Fibroblast of lung (primary cell): Measurements from ENCODE around the gene GALNT18. TPM values are rescaled to one million over a fixed set of nuclear protein-coding genes. Genes with fewer than 3 reads are reported as not detected.

Experiments
- DNase-seq, 2 donors: peaks; one replicate each; pipeline versions ENCODE4 v3.0.0 to v3.0.0-alpha.2; 2010; ENCODE audit warnings: low read depth in 2 of 2
- H2AFZ ChIP-seq: 2 replicates; pipeline ENCODE4 v1.5.1; 2012; ENCODE audit warnings: low read length, control low read depth, inconsistent platforms
- H3K27ac ChIP-seq: 2 replicates; pipeline ENCODE4 v1.5.1; 2011; ENCODE audit warnings: low read length, control low read depth; ENCODE audit not compliant: insufficient read depth
- H3K27me3 ChIP-seq: 2 replicates; pipeline ENCODE4 v1.5.1; 2011; ENCODE audit warnings: mild to moderate bottlenecking, low read length; ENCODE audit not compliant: control insufficient read depth, insufficient read depth
- H3K36me3 ChIP-seq: 2 replicates; pipeline ENCODE4 v1.5.1; 2011; ENCODE audit warnings: low read length; ENCODE audit not compliant: control insufficient read depth, insufficient read depth
- H3K4me1 ChIP-seq: 2 replicates; pipeline ENCODE4 v1.5.1; 2011; ENCODE audit warnings: low read length; ENCODE audit not compliant: control insufficient read depth, insufficient read depth; ENCODE audit errors: extremely low read depth
- H3K4me2 ChIP-seq: 2 replicates; pipeline ENCODE4 v1.5.1; 2011; ENCODE audit warnings: low read length, control low read depth; ENCODE audit not compliant: insufficient read depth; ENCODE audit errors: extremely low read depth
- H3K4me3 ChIP-seq, 4 experiments: fragments of 200-600 bp in 1 of 4; sonication (generic) in 1 of 4; replicated peaks in 1 of 4; 2 replicates each; pipeline ENCODE4 v1.5.1; 2011 to 2016; ENCODE audit warnings: low read length in 4 of 4, low read depth in 3 of 4, mild to moderate bottlenecking in 3 of 4, control low read depth in 2 of 4, inconsistent platforms in 1 of 4, mixed read lengths in 1 of 4; ENCODE audit not compliant: insufficient read depth in 1 of 4; ENCODE audit errors: control extremely low read depth in 1 of 4
- H3K79me2 ChIP-seq: 2 replicates; pipeline ENCODE4 v1.5.1; 2012; ENCODE audit warnings: mild to moderate bottlenecking, low read length, inconsistent platforms; ENCODE audit not compliant: control insufficient read depth, insufficient read depth
- H3K9ac ChIP-seq: 2 replicates; pipeline ENCODE4 v1.5.1; 2011; ENCODE audit warnings: mild to moderate bottlenecking, low read length, control low read depth; ENCODE audit not compliant: insufficient read depth
- H3K9me3 ChIP-seq: 2 replicates; pipeline ENCODE4 v1.5.1; 2012; ENCODE audit warnings: low read depth, low read length; ENCODE audit not compliant: control insufficient read depth, insufficient read depth
- H4K20me1 ChIP-seq: 2 replicates; pipeline ENCODE4 v1.5.1; 2011; ENCODE audit warnings: low read length; ENCODE audit not compliant: control insufficient read depth, insufficient read depth; ENCODE audit errors: extremely low read depth
- EZH2 ChIP-seq: IDR thresholded peaks from 2 replicates; pipeline ENCODE4 v1.5.1; 2012; ENCODE audit warnings: low read length, control low read depth, mild to moderate bottlenecking; ENCODE audit errors: missing control alignments
- polyA plus RNA-seq, 2 donors: library from polyadenylated mRNA; depleted of rRNA in 1 of 2; stranded (reverse) in 1 of 2; unstranded in 1 of 2; fragments of >200 nt; gene quantifications; 2 replicates each; pipeline ENCODE4 v1.2.1, GENCODE V29; 2011 to 2012; ENCODE audit warnings: missing spikeins in 1 of 2
- total RNA-seq: library from RNA; depleted of rRNA; stranded (reverse); fragments of >200 nt; gene quantifications from 2 replicates; pipeline ENCODE4 v1.2.1, GENCODE V29; 2014
- TF ChIP-seq, protein P1 (sequence below), 2 donors: IDR thresholded peaks in 1 of 2; conservative IDR thresholded peaks in 1 of 2; 1 replicate in 1 of 2; 2 replicates in 1 of 2; pipeline ENCODE4 v1.5.1; 2011 to 2012; ENCODE audit warnings: low read length in 2 of 2, control low read depth in 1 of 2, inconsistent platforms in 1 of 2, low read depth in 1 of 2, mild to moderate bottlenecking in 1 of 2

Gene GALNT18
- total and polyA plus RNA-seq, 2 donors (not counting 1 experiment from before 2014, with no cell fraction given): 0.50 to 19.3 TPM

DNA sequence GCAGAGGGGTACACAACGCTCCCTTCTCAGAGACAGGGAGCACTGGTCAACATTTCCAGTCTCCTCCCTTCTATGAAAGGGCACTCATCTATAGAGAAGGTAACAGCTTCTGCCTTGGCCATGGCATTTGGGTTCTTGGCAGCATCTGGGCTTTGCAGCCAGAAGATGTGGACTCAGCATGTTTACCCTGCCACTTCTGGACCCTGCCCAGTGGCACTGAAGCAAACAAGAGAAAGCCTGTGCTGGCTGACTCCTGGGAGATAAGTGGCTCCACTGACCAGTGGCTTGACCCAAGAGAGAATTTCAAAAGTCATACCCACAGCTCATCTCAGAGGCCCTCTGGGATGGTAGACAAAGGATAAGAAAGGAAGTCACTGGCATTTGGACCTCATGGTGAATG is 276.7 kb downstream of the GALNT18 start:
- no peak overlapping the region for H3K27ac ChIP-seq
- H3K27me3 ChIP-seq: peaks cover 2% of the 10 kb centered on the region
- no peak overlapping the region for H3K9ac ChIP-seq
- no peak for DNase-seq
- H3K36me3 ChIP-seq: no peaks in the 10 kb centered on the region
- no peaks in the 10 kb centered on the region for H3K79me2 ChIP-seq
- H3K4me1 ChIP-seq: peaks cover 4% of the 10 kb centered on the region
- no peaks in the 10 kb centered on the region for H4K20me1 ChIP-seq
- no peak overlapping the region for H3K4me2 ChIP-seq
- H2AFZ ChIP-seq: no peak overlapping the region
- no peaks in the 10 kb centered on the region for H3K9me3 ChIP-seq
- no peak overlapping the region for H3K4me3 ChIP-seq
- TF ChIP-seq, protein P1, sequence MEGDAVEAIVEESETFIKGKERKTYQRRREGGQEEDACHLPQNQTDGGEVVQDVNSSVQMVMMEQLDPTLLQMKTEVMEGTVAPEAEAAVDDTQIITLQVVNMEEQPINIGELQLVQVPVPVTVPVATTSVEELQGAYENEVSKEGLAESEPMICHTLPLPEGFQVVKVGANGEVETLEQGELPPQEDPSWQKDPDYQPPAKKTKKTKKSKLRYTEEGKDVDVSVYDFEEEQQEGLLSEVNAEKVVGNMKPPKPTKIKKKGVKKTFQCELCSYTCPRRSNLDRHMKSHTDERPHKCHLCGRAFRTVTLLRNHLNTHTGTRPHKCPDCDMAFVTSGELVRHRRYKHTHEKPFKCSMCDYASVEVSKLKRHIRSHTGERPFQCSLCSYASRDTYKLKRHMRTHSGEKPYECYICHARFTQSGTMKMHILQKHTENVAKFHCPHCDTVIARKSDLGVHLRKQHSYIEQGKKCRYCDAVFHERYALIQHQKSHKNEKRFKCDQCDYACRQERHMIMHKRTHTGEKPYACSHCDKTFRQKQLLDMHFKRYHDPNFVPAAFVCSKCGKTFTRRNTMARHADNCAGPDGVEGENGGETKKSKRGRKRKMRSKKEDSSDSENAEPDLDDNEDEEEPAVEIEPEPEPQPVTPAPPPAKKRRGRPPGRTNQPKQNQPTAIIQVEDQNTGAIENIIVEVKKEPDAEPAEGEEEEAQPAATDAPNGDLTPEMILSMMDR (conservative IDR thresholded peaks at IDR 0.05 in 1 of 2, IDR thresholded peaks at IDR 0.05 in 1 of 2; ENCODE audit: low read depth in 1 of 2, low read length in 2 of 2): no peak
- no peak for TF ChIP-seq EZH2

DNA sequence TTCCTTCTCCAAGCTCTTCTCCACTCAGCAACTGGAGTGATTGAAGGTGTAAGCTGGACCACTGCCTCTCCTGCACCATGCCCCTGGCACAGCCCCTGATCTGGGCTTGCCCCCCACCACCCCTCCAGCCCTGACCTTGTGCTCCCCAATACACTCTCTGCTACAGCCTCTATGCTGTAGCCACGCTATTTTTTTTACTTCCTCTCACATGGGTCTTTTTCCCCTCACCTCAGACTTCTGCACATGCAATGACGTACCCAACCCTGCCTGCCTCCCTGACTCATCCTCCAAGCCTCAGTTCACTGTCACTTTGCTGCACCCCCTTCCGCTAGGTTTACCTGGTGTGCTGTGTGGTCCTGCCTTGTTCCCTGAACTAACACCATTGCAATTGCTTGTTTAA is 277.8 kb downstream of the GALNT18 start:
- no peak overlapping the region for H2AFZ ChIP-seq
- no peaks in the 10 kb centered on the region for H3K79me2 ChIP-seq
- H3K4me1 ChIP-seq: no peaks in the 10 kb centered on the region
- H4K20me1 ChIP-seq: no peaks in the 10 kb centered on the region
- TF ChIP-seq, protein P1 (conservative IDR thresholded peaks at IDR 0.05 in 1 of 2, IDR thresholded peaks at IDR 0.05 in 1 of 2; ENCODE audit: low read depth in 1 of 2, low read length in 2 of 2): no peak
- no peak for TF ChIP-seq EZH2
- no peak overlapping the region for H3K9ac ChIP-seq
- H3K27ac ChIP-seq: no peak overlapping the region
- no peak for DNase-seq
- H3K36me3 ChIP-seq: no peaks in the 10 kb centered on the region
- no peaks in the 10 kb centered on the region for H3K9me3 ChIP-seq
- H3K4me3 ChIP-seq: no peak overlapping the region
- peaks cover 2% of the 10 kb centered on the region for H3K27me3 ChIP-seq
- H3K4me2 ChIP-seq: no peak overlapping the region

GRCh38 chr11:11338304-11338703 is 283.5 kb downstream of the GALNT18 start:
- Histone ChIP-seq H3K79me2 (no peaks in the 10 kb centered on the region), H3K4me1 (no peaks in the 10 kb centered on the region), H3K27ac (no peak overlapping the region), H3K4me3 (no peak overlapping the region), H3K36me3 (no peaks in the 10 kb centered on the region), H4K20me1 (no peaks in the 10 kb centered on the region), H2AFZ (no peak overlapping the region), H3K27me3 (no peaks in the 10 kb centered on the region), H3K9ac (no peak overlapping the region), H3K9me3 (no peaks in the 10 kb centered on the region), H3K4me2 (no peak overlapping the region)
- no peak for TF ChIP-seq EZH2
- TF ChIP-seq, protein P1 (conservative IDR thresholded peaks at IDR 0.05 in 1 of 2, IDR thresholded peaks at IDR 0.05 in 1 of 2; ENCODE audit: low read depth in 1 of 2, low read length in 2 of 2): no peak
- DNase-seq: no peak
